Stimulated activated CD4-positive, alpha-beta T cell treated with anti-CD3 and anti-CD28 coated beads, Interleukin-1b, Interleukin-23, amount 100 ng/mL, for 1 hour (primary cell): Measurements from ENCODE around the gene PDE6C.

Source experiments
- DNase-seq, 2 donors: peaks; one replicate each; pipeline ENCODE4 v3.0.0-alpha.2; 2020; ENCODE audit warnings: low read depth in 2 of 2

Gene PDE6C

DNA sequence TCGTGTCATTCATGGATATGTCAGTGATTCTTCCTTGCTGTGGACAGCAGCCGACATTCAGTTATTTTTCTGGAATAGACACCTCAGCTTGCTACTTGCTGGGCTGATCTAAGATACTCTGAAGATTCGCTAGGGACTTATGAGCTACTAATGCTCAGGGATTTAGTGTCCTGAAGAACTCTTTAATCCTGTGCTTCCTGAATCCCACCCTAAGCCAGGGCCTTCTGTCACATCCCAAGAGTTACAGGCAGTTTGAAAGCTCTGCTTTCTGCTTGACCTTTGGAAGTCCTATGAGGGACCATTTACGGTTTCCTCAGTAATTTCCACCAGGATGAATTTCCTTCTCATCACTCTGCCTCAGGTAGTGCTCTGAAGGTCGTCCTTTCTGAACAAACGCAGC, at the start of gene PDE6C:
Gene PDE6C (plus strand): TSS at position 227 of the 400 bp plus-strand sequence. CDS start 189 bp downstream, outside the sequence.
- no peak for DNase-seq

DNA sequence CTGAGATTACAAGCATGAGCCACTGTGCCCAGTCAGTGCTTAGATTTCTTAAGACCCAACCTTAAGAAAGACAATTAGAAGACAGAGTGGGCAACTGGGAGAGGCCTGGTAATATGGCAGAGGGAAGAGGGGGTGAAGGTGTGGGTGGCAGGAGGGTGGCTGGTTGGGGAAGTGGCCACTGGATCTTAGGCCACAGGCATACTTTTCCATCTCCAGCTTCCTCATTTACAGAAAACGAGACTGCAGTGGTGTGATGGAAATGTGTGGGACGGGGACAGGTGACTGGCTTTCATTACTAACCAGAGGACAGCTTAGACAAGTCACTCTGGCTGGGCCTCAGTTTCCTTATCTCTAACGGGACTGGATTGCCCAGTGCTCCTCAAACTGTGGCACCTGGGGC, 46.9 kb upstream of the PDE6C start:
- no peak for DNase-seq

DNA sequence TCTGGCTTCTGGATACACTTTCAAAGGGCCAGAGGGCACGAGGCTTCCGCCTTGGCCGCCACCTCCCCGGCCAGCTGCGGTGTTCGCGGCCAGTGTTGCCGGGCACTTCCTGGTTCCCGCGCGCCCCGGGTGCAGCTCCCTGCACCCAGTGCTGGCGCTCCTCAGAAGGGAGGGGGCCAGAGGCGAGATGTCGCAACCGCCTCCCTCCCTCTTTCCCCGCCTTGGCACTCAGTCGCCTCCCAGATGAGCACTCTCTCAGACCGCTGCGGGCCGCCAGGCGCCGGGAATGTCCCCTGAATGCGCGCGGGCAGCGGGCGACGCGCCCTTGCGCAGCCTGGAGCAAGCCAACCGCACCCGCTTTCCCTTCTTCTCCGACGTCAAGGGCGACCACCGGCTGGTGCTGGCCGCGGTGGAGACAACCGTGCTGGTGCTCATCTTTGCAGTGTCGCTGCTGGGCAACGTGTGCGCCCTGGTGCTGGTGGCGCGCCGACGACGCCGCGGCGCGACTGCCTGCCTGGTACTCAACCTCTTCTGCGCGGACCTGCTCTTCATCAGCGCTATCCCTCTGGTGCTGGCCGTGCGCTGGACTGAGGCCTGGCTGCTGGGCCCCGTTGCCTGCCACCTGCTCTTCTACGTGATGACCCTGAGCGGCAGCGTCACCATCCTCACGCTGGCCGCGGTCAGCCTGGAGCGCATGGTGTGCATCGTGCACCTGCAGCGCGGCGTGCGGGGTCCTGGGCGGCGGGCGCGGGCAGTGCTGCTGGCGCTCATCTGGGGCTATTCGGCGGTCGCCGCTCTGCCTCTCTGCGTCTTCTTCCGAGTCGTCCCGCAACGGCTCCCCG, 45.7 kb upstream of the PDE6C start, which contains the start of gene FFAR4:
Gene FFAR4 (plus strand): TSS at position 231 of the 842 bp plus-strand sequence. CDS start 56 bp downstream, at position 287.
- DNase-seq: no peak

DNA sequence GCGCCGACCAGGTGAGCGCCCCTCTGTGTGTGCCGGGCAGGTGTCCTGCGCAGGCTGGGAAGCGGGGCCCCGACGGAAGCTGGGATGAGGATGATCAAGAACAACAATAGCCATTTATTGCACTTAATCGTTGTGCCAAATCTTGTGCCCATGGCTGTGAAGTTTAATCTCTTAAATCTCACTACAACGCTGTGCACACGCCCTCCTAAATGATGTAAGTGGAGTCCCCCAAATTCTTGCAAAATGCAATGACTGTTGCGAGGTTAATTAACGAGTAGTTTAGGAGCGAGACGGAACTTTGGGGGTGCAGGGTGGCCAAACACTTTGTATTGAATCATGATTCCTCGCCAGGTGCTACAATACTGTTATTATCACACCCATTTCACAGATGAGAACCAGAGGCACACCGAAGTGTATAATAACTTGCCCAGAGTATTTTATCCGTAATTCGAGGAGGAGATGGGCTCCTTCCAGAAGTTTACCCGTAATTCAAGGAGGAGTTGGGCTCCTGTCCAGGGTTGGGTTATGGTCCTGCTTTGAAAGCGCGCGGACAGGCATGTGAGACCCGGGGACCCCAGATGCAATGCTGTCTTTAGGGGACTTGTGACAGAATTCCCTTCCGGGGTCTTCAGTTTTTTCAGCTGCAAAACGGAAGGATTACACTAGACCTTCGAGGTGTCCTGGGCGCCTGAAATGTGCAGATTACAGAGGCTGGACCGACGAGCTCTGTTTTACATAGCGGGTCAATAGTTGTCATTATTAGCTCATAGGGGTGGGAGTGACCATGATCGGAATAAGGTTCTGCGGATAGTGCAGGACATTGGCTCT, 44.8 kb upstream of the PDE6C start:
- no peak for DNase-seq

- no peak for DNase-seq
Measured at GRCh38 chr10:93568105-93568390, 44.3 kb upstream of the PDE6C start.

DNA sequence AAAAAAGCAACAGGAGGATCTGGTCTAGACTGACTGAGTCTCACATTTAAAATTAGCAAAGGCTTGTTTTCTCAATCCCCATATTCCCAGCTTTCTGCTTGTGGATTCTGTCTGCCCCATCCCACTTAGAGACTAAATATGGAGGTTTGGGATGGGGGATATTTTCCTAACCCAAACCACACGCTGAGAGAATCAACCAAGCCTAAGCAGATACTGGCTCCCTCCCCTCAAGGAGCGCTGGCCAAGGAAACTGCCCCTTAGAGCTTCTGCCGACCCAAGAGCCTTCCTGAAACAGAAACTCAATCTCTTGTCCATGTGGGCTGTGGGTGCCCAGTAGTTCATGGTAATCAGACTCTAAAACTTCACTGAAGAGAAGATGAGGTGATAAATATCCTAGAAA, 42.0 kb upstream of the PDE6C start:
- DNase-seq: no peak

GRCh38 chr10:93572606-93573005, 39.7 kb upstream of the PDE6C start:
- no peak for DNase-seq

DNA sequence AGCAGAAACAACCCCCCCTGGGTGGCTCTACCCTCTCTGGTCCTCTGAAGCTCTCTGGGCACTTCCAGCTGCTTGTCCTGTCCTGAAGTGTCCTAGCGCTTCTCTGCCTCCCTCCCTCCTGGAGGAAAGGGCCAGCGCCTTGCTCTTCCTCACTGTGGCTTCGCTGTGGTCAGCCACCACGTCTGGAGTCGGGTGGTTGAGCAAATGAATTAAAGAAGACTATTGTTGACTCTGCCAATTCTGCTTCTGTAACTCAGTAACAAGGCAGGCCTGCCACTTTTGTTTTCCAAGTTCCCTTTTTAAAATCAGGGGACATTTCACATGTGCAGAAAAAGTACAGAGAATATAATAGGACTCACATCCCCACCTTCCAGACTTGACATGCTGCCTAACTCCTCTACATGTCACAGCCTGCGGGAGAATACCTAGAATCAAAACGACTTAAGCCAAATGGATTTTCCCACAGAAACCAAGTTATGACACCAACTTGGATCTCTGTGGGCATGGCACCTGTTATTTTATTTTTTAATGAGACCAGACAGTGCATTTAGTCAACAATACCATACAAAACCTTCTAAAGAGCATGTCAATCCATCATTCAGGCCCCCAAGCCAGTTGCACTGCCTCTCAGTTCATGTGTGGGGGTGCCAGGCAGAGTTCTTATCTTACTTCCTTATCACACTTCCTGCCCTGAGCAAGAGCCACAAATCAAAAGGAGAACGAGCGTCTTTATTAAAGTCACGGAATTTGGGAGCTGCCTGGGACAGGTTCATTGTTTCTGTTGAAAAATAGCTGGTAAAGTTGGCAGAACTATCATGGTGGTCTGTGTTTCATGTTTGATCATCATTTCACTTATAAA, 39.1 kb upstream of the PDE6C start:
- DNase-seq: no peak

DNA sequence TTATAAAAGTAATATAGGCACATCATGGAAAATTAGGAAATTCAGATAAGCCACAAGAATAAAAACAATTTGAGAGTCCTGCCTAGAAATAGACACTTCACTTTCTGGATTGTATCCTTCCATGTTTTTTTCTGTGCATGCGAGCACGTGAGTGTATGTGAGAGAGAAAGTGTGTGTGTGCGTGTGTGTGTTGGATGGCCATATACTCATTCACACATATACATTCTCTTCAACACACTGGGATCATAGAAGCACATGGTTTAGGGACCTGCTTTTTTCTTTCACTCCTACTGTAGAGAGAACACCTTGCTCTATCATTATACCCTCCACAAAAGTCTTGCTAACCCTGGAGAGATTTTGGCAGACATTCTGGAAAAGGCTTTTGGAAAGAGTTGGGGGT, 38.4 kb upstream of the PDE6C start:
- no peak for DNase-seq

DNA sequence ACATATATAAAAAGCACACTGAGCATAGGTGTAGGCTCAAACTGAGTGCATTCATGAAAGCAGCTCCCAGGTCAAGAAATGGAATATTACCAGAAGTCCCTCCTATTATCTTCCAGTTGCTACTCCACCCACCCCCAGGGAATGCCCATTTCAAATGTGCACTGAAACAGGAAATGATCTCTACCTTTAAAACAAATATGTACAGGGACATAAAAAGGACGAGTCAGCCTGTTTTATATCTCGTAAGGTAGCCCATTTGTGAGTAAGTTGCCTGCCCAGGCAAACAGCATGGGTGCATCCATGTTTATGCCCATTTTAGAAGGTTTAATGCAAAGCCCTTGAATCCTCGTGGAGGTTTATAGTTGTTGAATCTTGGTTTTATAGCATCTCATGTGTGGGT, 35.4 kb upstream of the PDE6C start:
- no peak for DNase-seq

GRCh38 chr10:93577565-93577964, 34.8 kb upstream of the PDE6C start:
- DNase-seq: no peak

- no peak for DNase-seq
Measured at GRCh38 chr10:93579089-93579488, 33.2 kb upstream of the PDE6C start.

DNA sequence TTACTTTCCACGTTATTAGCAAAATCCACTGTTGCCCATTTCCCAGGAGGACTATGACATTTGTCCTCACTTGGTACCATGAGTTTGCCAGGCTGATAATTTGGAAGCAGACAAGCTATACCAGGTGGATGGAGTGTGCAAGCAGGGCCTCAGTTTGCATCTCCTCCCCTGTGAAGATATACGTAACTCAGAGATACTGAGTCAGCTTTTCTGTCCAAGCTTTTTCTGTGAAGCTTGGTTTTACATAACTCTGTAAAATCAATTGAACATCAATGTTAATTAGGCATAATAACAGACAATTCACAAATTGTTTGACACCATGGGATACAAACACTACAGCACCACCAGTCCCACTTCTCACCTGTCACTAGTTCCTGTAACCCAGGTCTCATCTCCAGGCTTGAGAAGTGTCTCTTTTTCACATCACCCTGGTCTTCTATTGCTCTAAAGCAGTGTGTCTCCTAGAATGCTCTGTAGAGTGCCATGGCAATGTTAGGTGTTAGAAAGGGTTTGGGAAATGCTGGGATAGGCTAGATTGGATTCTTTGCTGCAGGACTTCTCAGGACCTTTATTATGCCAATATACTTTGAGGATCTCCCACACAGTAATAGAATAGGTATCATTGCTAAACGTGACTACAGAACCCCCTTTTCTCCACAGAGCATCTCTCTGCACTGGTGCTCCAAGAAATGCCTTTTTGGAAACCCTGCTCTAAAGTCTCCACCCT, 32.2 kb upstream of the PDE6C start:
- DNase-seq: no peak

GRCh38 chr10:93580828-93581227, 31.5 kb upstream of the PDE6C start:
- no peak for DNase-seq

DNA sequence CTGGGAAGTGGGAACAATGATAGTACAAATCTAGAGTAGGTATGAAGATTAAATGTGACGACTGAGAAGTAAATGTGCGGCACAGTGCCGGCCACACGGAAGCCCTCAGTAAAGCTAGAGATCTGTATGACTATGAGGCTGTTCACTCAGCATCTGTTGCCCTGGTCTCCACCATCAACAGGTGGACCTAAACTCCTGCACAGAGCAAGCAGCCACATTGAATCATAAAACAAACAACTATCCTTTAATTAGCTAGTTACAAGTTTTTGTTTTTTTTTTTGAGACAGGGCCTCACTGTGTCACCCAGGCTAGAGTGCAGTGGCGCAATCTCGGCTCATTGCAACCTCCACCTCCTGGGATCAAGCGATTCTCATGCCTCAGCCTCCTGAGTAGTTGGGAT, 27.9 kb upstream of the PDE6C start:
- no peak for DNase-seq

DNA sequence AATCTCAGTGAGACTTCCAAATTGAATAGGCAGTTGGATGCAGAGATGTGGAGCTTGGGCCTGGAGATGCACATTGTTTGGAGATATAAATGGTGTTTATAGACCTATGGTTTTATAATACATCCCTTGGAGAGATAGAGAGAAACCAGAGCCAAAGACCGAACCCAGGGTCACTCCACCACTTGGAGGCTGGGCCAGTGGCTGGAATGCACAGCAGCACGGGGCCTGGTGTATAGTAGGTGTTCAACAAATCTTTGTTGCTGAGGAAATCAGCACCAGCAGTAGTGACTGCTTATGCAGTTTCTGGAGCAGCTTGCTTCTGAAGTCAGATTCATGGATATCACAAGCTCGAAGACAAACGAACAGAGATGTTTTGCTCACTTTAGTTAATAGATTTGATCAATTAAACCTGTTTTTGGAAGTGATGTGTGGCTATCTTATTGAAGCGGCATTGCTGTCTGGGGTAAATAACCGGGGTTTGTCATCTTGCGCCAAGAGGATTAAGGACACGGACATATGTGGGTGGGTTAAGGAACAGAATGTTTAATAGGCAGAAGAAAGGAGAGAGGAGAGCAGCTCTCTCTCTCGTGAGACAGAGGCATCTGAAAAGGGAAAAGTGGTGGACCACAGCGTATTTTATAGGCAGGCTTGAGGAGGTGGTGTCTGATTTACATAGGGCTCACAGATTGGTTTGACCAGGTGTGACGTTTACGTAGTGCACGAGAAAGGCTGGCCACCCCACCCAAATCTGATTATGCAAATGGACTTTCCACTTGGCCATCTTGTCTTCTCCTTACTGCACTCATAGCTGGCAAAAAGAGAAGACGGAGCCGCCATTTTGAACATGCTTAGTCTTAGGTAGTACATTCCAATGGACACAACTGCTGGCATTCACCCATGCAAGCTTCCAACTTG, 22.4 kb upstream of the PDE6C start:
- no peak for DNase-seq

- no peak for DNase-seq
Measured at GRCh38 chr10:93590638-93591037, 21.7 kb upstream of the PDE6C start.

- no peak for DNase-seq
Measured at GRCh38 chr10:93591065-93591808, 21.1 kb upstream of the PDE6C start.

DNA sequence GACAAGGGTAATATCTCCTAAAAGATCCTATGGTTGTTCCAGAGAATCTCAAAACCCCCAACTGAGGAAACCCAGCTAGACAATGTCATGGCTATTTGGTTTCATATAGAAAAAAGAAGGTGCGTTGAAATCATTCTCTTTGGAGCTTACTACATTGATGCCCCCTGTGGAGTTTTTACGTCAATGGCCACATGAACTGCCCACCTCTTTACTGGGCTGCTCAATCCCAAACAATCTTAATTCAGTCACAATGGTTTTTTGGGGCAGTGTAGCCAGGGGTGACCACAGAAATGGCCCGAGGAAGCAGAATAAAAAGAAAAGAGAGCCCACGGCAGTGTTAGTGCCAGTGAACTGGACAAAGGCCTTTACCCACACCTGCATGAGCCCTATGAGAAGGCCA, 19.1 kb upstream of the PDE6C start:
- DNase-seq: no peak

DNA sequence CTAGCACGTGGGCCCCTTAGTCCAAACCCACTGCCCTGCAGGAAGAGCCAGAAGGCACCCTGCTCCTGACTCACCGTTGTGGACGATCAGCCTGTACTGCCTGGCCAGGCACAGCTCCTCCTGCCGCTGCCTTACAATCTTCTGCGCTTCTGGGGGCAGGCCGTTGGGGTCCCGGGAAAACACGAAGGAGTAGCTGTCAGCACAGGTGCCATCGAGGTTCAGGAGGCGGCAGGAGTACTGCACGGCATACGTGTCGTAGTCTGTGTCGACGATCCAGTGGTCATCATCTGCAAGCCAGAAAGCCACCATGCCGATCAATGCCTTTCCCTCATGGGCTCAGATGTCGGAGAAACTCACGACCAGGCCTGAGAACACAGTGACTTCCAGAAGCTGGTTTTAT, 18.6 kb upstream of the PDE6C start:
- no peak for DNase-seq
